Measurements from ENCODE around the gene USP46. TPM values are rescaled to one million over a fixed set of nuclear protein-coding genes. Genes with fewer than 3 reads are reported as not detected.

USP46 gene
- total RNA-seq, 1 donor from 2014 or later: 51.2 TPM

DNA sequence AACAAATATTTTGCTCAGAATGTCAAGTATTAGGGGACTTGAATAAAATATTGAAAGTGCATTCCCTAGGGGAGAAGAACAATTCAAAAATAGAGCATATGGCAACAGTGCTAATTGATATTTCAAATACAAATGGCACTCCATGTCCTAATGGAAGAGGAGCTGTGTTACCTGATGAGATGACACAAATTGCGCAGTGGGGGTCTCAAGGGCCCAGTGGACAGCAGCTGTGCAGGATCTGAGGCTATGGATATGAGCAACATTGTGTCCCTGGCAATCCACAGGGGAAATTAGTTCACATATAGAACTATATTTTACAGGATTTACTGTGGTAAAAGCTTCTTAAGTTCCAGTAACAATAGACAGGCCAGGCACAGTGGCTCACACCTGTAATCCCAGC lies 17.4 kb upstream of the USP46 start:
- DNase-seq (ENCODE audit: low read depth) (no peak), FAIRE-seq (no peak)
- Histone ChIP-seq H3K9me3 (ENCODE audit: insufficient read depth, low read depth, low read length) (no peaks in the 10 kb centered on the region), H3K36me3 (ENCODE audit: insufficient read depth, low read length) (no peaks in the 10 kb centered on the region), H3K4me1 (ENCODE audit: insufficient read depth, low read length) (no peaks in the 10 kb centered on the region), H3K27ac (ENCODE audit: low read depth, low read length) (no peak overlapping the region), H3K4me2 (ENCODE audit: low read length) (no peak overlapping the region), H3K27me3 (ENCODE audit: insufficient read depth, low read length) (no peaks in the 10 kb centered on the region), H3K4me3 (ENCODE audit: insufficient read depth, low read depth, low read length) (no peak overlapping the region), H2AFZ (ENCODE audit: low read depth, low read length) (no peak overlapping the region), H3K9ac (ENCODE audit: low read length) (no peak overlapping the region), H4K20me1 (ENCODE audit: insufficient read depth, low read length) (no peaks in the 10 kb centered on the region), H3K79me2 (ENCODE audit: insufficient read depth, low read length) (no peaks in the 10 kb centered on the region)
- Mint-ChIP-seq H3K36me3 (ENCODE audit: low read depth, unreplicated experiment) (no peaks in the 10 kb centered on the region), H3K27ac (ENCODE audit: unreplicated experiment) (no peak overlapping the region), H3K27me3 (ENCODE audit: low read depth, unreplicated experiment) (peaks cover 6% of the 10 kb centered on the region), H3K4me3 (ENCODE audit: unreplicated experiment) (no peak overlapping the region), H3K9me3 (ENCODE audit: unreplicated experiment) (no peaks in the 10 kb centered on the region), H3K4me1 (ENCODE audit: low read depth, unreplicated experiment) (no peaks in the 10 kb centered on the region)
- TF ChIP-seq, protein P1, sequence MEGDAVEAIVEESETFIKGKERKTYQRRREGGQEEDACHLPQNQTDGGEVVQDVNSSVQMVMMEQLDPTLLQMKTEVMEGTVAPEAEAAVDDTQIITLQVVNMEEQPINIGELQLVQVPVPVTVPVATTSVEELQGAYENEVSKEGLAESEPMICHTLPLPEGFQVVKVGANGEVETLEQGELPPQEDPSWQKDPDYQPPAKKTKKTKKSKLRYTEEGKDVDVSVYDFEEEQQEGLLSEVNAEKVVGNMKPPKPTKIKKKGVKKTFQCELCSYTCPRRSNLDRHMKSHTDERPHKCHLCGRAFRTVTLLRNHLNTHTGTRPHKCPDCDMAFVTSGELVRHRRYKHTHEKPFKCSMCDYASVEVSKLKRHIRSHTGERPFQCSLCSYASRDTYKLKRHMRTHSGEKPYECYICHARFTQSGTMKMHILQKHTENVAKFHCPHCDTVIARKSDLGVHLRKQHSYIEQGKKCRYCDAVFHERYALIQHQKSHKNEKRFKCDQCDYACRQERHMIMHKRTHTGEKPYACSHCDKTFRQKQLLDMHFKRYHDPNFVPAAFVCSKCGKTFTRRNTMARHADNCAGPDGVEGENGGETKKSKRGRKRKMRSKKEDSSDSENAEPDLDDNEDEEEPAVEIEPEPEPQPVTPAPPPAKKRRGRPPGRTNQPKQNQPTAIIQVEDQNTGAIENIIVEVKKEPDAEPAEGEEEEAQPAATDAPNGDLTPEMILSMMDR (IDR thresholded peaks at IDR 0.05; ENCODE audit: insufficient read depth, low read depth, low read length): no peak
- TF ChIP-seq EZH2 (IDR thresholded peaks at IDR 0.05; ENCODE audit: insufficient read depth, low read length): no peak

DNA sequence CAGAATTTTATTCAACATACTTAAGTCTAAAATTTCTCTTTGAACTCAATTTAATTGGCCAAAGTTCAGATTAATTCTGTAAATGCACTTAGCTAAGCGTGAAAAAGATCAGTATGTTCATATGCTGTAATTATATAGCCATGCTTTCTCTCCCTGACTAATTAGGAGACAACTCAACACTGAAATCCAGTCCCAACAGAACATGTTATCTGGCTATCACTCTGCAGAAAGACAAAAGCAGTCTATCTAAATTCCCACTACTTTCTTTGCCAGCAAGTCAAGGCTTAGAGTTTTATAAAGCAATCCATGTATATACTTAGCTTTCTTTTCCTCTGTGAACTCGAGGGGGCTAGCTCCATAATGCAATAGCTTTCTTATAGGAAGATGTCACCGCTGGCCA lies 16.0 kb upstream of the USP46 start:
- H3K27me3 ChIP-seq (ENCODE audit: insufficient read depth, low read length): no peaks in the 10 kb centered on the region
- H3K4me1 ChIP-seq (ENCODE audit: insufficient read depth, low read length): no peaks in the 10 kb centered on the region
- H3K9me3 ChIP-seq (ENCODE audit: insufficient read depth, low read depth, low read length): no peaks in the 10 kb centered on the region
- H3K36me3 Mint-ChIP-seq (ENCODE audit: low read depth, unreplicated experiment): no peaks in the 10 kb centered on the region
- peaks cover 6% of the 10 kb centered on the region for H3K27me3 Mint-ChIP-seq (ENCODE audit: low read depth, unreplicated experiment)
- H3K4me2 ChIP-seq (ENCODE audit: low read length): no peak overlapping the region
- no peaks in the 10 kb centered on the region for H4K20me1 ChIP-seq (ENCODE audit: insufficient read depth, low read length)
- H3K27ac Mint-ChIP-seq (ENCODE audit: unreplicated experiment): no peak overlapping the region
- no peak for FAIRE-seq
- no peaks in the 10 kb centered on the region for H3K4me1 Mint-ChIP-seq (ENCODE audit: low read depth, unreplicated experiment)
- H2AFZ ChIP-seq (ENCODE audit: low read depth, low read length): no peak overlapping the region
- no peak overlapping the region for H3K9ac ChIP-seq (ENCODE audit: low read length)
- no peaks in the 10 kb centered on the region for H3K79me2 ChIP-seq (ENCODE audit: insufficient read depth, low read length)
- H3K4me3 ChIP-seq (ENCODE audit: insufficient read depth, low read depth, low read length): no peak overlapping the region
- no peak overlapping the region for H3K27ac ChIP-seq (ENCODE audit: low read depth, low read length)
- no peaks in the 10 kb centered on the region for H3K9me3 Mint-ChIP-seq (ENCODE audit: unreplicated experiment)
- no peak overlapping the region for H3K4me3 Mint-ChIP-seq (ENCODE audit: unreplicated experiment)
- DNase-seq (ENCODE audit: low read depth): no peak
- H3K36me3 ChIP-seq (ENCODE audit: insufficient read depth, low read length): no peaks in the 10 kb centered on the region
- TF ChIP-seq, protein P1 (IDR thresholded peaks at IDR 0.05; ENCODE audit: insufficient read depth, low read depth, low read length): no peak
- TF ChIP-seq EZH2 (IDR thresholded peaks at IDR 0.05; ENCODE audit: insufficient read depth, low read length): no peak

DNA sequence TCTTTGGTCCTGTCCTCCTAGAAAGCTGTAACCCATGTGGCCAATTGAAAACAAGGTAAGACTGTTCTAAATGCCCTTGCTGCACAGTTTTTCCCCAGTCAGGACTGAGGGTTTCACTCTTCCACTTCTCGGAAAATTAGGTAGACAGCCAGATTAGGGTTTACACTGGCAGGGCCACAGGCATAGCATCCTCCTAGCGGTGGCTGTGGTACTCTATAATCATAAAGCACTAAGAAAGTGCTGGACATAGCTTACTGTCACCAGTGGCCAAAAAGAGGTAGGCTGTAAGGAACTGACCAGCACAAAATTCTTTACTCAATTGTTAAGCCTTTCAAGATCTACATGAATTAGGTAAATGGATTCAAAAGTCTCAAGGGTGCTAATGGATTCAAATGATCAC lies 11.6 kb upstream of the USP46 start:
- H3K27me3 Mint-ChIP-seq (ENCODE audit: low read depth, unreplicated experiment): no peaks in the 10 kb centered on the region
- H3K4me3 Mint-ChIP-seq (ENCODE audit: unreplicated experiment): no peak overlapping the region
- FAIRE-seq (no peak), DNase-seq (ENCODE audit: low read depth) (no peak)
- Histone ChIP-seq H2AFZ (ENCODE audit: low read depth, low read length) (no peak overlapping the region), H3K9ac (ENCODE audit: low read length) (no peak overlapping the region), H3K27ac (ENCODE audit: low read depth, low read length) (no peak overlapping the region), H4K20me1 (ENCODE audit: insufficient read depth, low read length) (no peaks in the 10 kb centered on the region), H3K4me2 (ENCODE audit: low read length) (no peak overlapping the region), H3K9me3 (ENCODE audit: insufficient read depth, low read depth, low read length) (no peaks in the 10 kb centered on the region), H3K4me1 (ENCODE audit: insufficient read depth, low read length) (no peaks in the 10 kb centered on the region), H3K4me3 (ENCODE audit: insufficient read depth, low read depth, low read length) (no peak overlapping the region), H3K27me3 (ENCODE audit: insufficient read depth, low read length) (no peaks in the 10 kb centered on the region), H3K36me3 (ENCODE audit: insufficient read depth, low read length) (no peaks in the 10 kb centered on the region), H3K79me2 (ENCODE audit: insufficient read depth, low read length) (no peaks in the 10 kb centered on the region)
- peaks cover 5% of the 10 kb centered on the region for H3K9me3 Mint-ChIP-seq (ENCODE audit: unreplicated experiment)
- H3K4me1 Mint-ChIP-seq (ENCODE audit: low read depth, unreplicated experiment): no peaks in the 10 kb centered on the region
- H3K27ac Mint-ChIP-seq (ENCODE audit: unreplicated experiment): no peak overlapping the region
- TF ChIP-seq EZH2 (IDR thresholded peaks at IDR 0.05; ENCODE audit: insufficient read depth, low read length): no peak
- TF ChIP-seq, protein P1 (IDR thresholded peaks at IDR 0.05; ENCODE audit: insufficient read depth, low read depth, low read length): no peak
- H3K36me3 Mint-ChIP-seq (ENCODE audit: low read depth, unreplicated experiment): no peaks in the 10 kb centered on the region

Data from astrocyte (in vitro differentiated cells and primary cell).